Caco-2 (cell line): ENCODE measurements around the gene LRRC4C. TPM values are rescaled to one million over a fixed set of nuclear protein-coding genes. Genes with fewer than 3 reads are reported as not detected.

Experiments used
- BruUV-seq: library from RNA; stranded (reverse); fragments of 400-500 nt; replicated peaks from 2 replicates; lab custom pipeline; 2021; lab: Mats Ljungman, UMichigan
- CTCF ChIA-PET: fragments of 300-600 bp; sonication (Branson Sonifier 250); formaldehyde crosslinking; loops from one replicate; lab custom pipeline; 2022; ENCODE audit warnings: antibody characterized with exemption; lab: Charles Lee
- POLR2A ChIA-PET: fragments of 300-600 bp; sonication (Branson Sonifier 250); formaldehyde crosslinking; loops from one replicate; lab custom pipeline; 2022; ENCODE audit warnings: antibody characterized with exemption; lab: Charles Lee
- DNase-seq, 2 experiments: peaks; one replicate each; pipeline versions ENCODE4 v3.0.0 to v3.0.0-alpha.2; 2020 to 2022
- H3K27me3 ChIP-seq: replicated peaks from 2 replicates; pipeline ENCODE4 v1.6.0; 2011; ENCODE audit warnings: low read length; ENCODE audit not compliant: control insufficient read depth, insufficient read depth
- H3K36me3 ChIP-seq: 2 replicates; pipeline ENCODE4 v1.5.1; 2011; ENCODE audit warnings: low read length; ENCODE audit not compliant: control insufficient read depth, insufficient read depth
- H3K4me1 ChIP-seq: fragments of 250-450 bp; sonication (Bioruptor Pico); 2 replicates; pipeline ENCODE4 v1.5.1; 2020; ENCODE audit warnings: mild to moderate bottlenecking
- H3K4me3 ChIP-seq: 2 replicates; pipeline ENCODE4 v1.5.1; 2011; ENCODE audit warnings: low read depth, mild to moderate bottlenecking, control low read depth, low read length
- H3K9me3 ChIP-seq: fragments of 250-450 bp; sonication (Bioruptor Pico); 2 replicates; pipeline ENCODE4 v1.5.1; 2020; ENCODE audit warnings: mild to moderate bottlenecking, moderate library complexity
- H3K27ac Mint-ChIP-seq: one replicate; pipeline ENCODE4 v1.8.0; 2022; ENCODE audit warnings: mixed read lengths; ENCODE audit not compliant: unreplicated experiment
- H3K27me3 Mint-ChIP-seq: one replicate; pipeline ENCODE4 v1.8.0; 2022; ENCODE audit warnings: mixed read lengths; ENCODE audit not compliant: insufficient read depth, unreplicated experiment
- H3K36me3 Mint-ChIP-seq: one replicate; pipeline ENCODE4 v1.8.0; 2022; ENCODE audit warnings: mild to moderate bottlenecking, mixed read lengths; ENCODE audit not compliant: insufficient read depth, unreplicated experiment
- H3K4me1 Mint-ChIP-seq: one replicate; pipeline ENCODE4 v1.8.0; 2022; ENCODE audit warnings: low read depth, mixed read lengths; ENCODE audit not compliant: unreplicated experiment
- H3K4me3 Mint-ChIP-seq: one replicate; pipeline ENCODE4 v1.8.0; 2022; ENCODE audit warnings: mild to moderate bottlenecking, moderate library complexity, mixed read lengths; ENCODE audit not compliant: unreplicated experiment
- H3K9me3 Mint-ChIP-seq: one replicate; pipeline ENCODE4 v1.8.0; 2022; ENCODE audit warnings: mixed read lengths; ENCODE audit not compliant: unreplicated experiment
- CTCF ChIP-seq, 2 experiments: fragments of 200-600 bp in 1 of 2; IDR thresholded peaks; 1 replicate in 1 of 2; 2 replicates in 1 of 2; pipeline versions ENCODE4 v1.5.1 to v1.8.0; 2011 to 2022; ENCODE audit warnings: antibody characterized with exemption in 1 of 2, control low read depth in 1 of 2, inconsistent platforms in 1 of 2, low read depth in 1 of 2, low read length in 1 of 2, mild to moderate bottlenecking in 1 of 2, moderate library complexity in 1 of 2; ENCODE audit not compliant: insufficient read depth in 1 of 2, severe bottlenecking in 1 of 2, unreplicated experiment in 1 of 2
- intact Hi-C: fragments of 100-400 bp; cut with micrococcal nuclease; formaldehyde crosslinking; loops from one replicate; pipeline ENCODE4 v1.10.0; 2022; ENCODE audit not compliant: unreplicated experiment
- total RNA-seq: library from RNA; stranded (reverse); gene quantifications from 2 replicates; pipeline ENCODE4 v1.2.3, GENCODE V29; 2022

Gene LRRC4C
- total RNA-seq, 1 experiment from 2014 or later: not detected

GRCh38 chr11:40315122-40315521 is 1144.3 kb downstream of the LRRC4C start:
- Mint-ChIP-seq H3K9me3 (no peaks in the 10 kb centered on the region), H3K27ac (no peak overlapping the region), H3K4me1 (no peaks in the 10 kb centered on the region), H3K36me3 (no peaks in the 10 kb centered on the region), H3K4me3 (no peak overlapping the region), H3K27me3 (no peaks in the 10 kb centered on the region)
- ChIA-PET POLR2A (no interaction called here), CTCF (no interaction called here)
- Histone ChIP-seq H3K9me3 (no peaks in the 10 kb centered on the region), H3K27me3 (no peaks in the 10 kb centered on the region), H3K36me3 (no peaks in the 10 kb centered on the region), H3K4me1 (no peaks in the 10 kb centered on the region), H3K4me3 (no peak overlapping the region)
- no peak for DNase-seq
- no TSS peak for BruUV-seq
- TF ChIP-seq CTCF (IDR thresholded peaks at IDR 0.05; ENCODE audit: insufficient read depth in 1 of 2, low read depth in 1 of 2, low read length in 1 of 2, severe bottlenecking in 1 of 2, unreplicated experiment in 1 of 2): no peak
- intact Hi-C loops: no loop called here

- no peaks in the 10 kb centered on the region for H3K36me3 Mint-ChIP-seq
- Histone ChIP-seq H3K36me3 (no peaks in the 10 kb centered on the region), H3K27me3 (no peaks in the 10 kb centered on the region), H3K9me3 (no peaks in the 10 kb centered on the region), H3K4me1 (no peaks in the 10 kb centered on the region), H3K4me3 (no peak overlapping the region)
- no TSS peak for BruUV-seq
- no peaks in the 10 kb centered on the region for H3K27me3 Mint-ChIP-seq
- no peak overlapping the region for H3K27ac Mint-ChIP-seq
- TF ChIP-seq CTCF (IDR thresholded peaks at IDR 0.05; ENCODE audit: insufficient read depth in 1 of 2, low read depth in 1 of 2, low read length in 1 of 2, severe bottlenecking in 1 of 2, unreplicated experiment in 1 of 2): no peak
- H3K9me3 Mint-ChIP-seq: no peaks in the 10 kb centered on the region
- intact Hi-C loops: no loop called here
- no peak overlapping the region for H3K4me3 Mint-ChIP-seq
- ChIA-PET CTCF (no interaction called here), POLR2A (no interaction called here)
- DNase-seq: no peak
- H3K4me1 Mint-ChIP-seq: no peaks in the 10 kb centered on the region
Observed at GRCh38 chr11:40314327-40314726, 1145.1 kb downstream of the LRRC4C start.

GRCh38 chr11:40306938-40307548 is 1152.4 kb downstream of the LRRC4C start:
- Mint-ChIP-seq H3K27ac (no peak overlapping the region), H3K36me3 (no peaks in the 10 kb centered on the region), H3K4me1 (no peaks in the 10 kb centered on the region), H3K4me3 (no peak overlapping the region), H3K9me3 (no peaks in the 10 kb centered on the region), H3K27me3 (peaks cover 4% of the 10 kb centered on the region)
- H3K9me3 ChIP-seq: no peaks in the 10 kb centered on the region
- no peaks in the 10 kb centered on the region for H3K4me1 ChIP-seq
- no TSS peak for BruUV-seq
- H3K36me3 ChIP-seq: no peaks in the 10 kb centered on the region
- peak; percentile 55 to 75 for TF ChIP-seq CTCF (IDR thresholded peaks at IDR 0.05; ENCODE audit: insufficient read depth in 1 of 2, low read depth in 1 of 2, low read length in 1 of 2, severe bottlenecking in 1 of 2, unreplicated experiment in 1 of 2)
- H3K4me3 ChIP-seq: no peak overlapping the region
- H3K27me3 ChIP-seq: no peaks in the 10 kb centered on the region
- DNase-seq: peak in 1 of 2 experiments; percentile 24
- intact Hi-C loops: loop anchor here (1.0 to 5.0 kb wide), 3 partner anchors 415 to 1125 kb away; no protein-coding TSS in a partner anchor
- ChIA-PET CTCF (interaction anchor here (0.6 to 1.0 kb wide), 3 partner anchors 13 to 894 kb away, joined by 3 to 7 read pairs (median 3); no protein-coding TSS in a partner anchor), POLR2A (no interaction called here)
